AG04450 (cell line): Measurements from ENCODE around the gene PLCH2. TPM values are rescaled to one million over a fixed set of nuclear protein-coding genes. Genes with fewer than 3 reads are reported as not detected.

ENCODE experiments used
- CTCF ChIA-PET: fragments of 300-600, 350-600 bp; formaldehyde crosslinking; extraction: SDS; loops from one replicate; lab custom pipeline; 2022; ENCODE audit warnings: antibody characterized with exemption, inconsistent platforms; lab: Charles Lee
- POLR2A ChIA-PET: fragments of 350-600 bp; formaldehyde crosslinking; extraction: SDS; loops from one replicate; lab custom pipeline; 2021; ENCODE audit warnings: antibody characterized with exemption, inconsistent platforms; lab: Yijun Ruan, JAX
- DNase-seq: peaks from one replicate; pipeline ENCODE4 v3.0.0-alpha.2; 2011; ENCODE audit warnings: low read depth, low spot score
- H3K27ac ChIP-seq: one replicate; pipeline ENCODE4 v1.5.1; 2012; ENCODE audit warnings: low read depth, low read length, control low read depth
- H3K27me3 ChIP-seq: one replicate; pipeline ENCODE4 v1.6.0; 2012; ENCODE audit warnings: low read length; ENCODE audit not compliant: control insufficient read depth, insufficient read depth
- H3K4me3 ChIP-seq: 2 replicates; pipeline ENCODE4 v1.5.1; 2011; ENCODE audit warnings: mild to moderate bottlenecking, low read depth, low read length, control low read depth
- H3K9me3 ChIP-seq: 2 replicates; pipeline ENCODE4 v1.5.1; 2012; ENCODE audit warnings: low read length; ENCODE audit not compliant: control insufficient read depth, insufficient read depth
- CTCF ChIP-seq: IDR thresholded peaks from 2 replicates; pipeline ENCODE4 v1.5.1; 2011; ENCODE audit warnings: low read depth, low read length, control low read depth, inconsistent platforms
- polyA plus RNA-seq: library from polyadenylated mRNA; depleted of rRNA; stranded (reverse); fragments of >200 nt; gene quantifications from 2 replicates; pipeline ENCODE4 v1.2.3, GENCODE V29; 2011

The PLCH2 gene
- polyA plus RNA-seq, 1 experiment, result 0.06 TPM

- Histone ChIP-seq H3K27ac (peak within 1 kb of the TSS; percentile 39), H3K9me3 (no peaks in the 10 kb centered on the region; the same call in 1 of the 2 replicates), H3K4me3 (peak within 1 kb of the TSS; percentile 86), H3K27me3 (peaks cover 27% of the 10 kb centered on the region)
- TF ChIP-seq CTCF, result no peak
- DNase-seq, result peak; percentile 71
- POLR2A ChIA-PET, result interaction anchor here (0.6 to 1.5 kb wide), 8 partner anchors 9 to 321 kb away, joined by 3 to 7 read pairs (median 3); partner anchors contain the start of genes MORN1 and RER1
- CTCF ChIA-PET, result interaction anchor here (0.6 to 1.2 kb wide), 3 partner anchors 22 to 351 kb away, joined by 3 to 4 read pairs (median 3); no protein-coding TSS in a partner anchor
Observed at GRCh38 chr1:2525920-2526823, 50.1 kb downstream of the PLCH2 start, which contains the start of gene PANK4. PANK4 (minus strand) TSS chr1:2526596; CDS start chr1:2526587, 9 bp downstream.

- Histone ChIP-seq H3K9me3 (no peaks in the 10 kb centered on the region; the same call in 1 of the 2 replicates), H3K27me3 (peaks cover 35% of the 10 kb centered on the region), H3K4me3 (peak overlapping the region; percentile 47), H3K27ac (no peak overlapping the region)
- POLR2A ChIA-PET, result interaction anchor here (1.5 kb wide), 1 partner anchor 19 kb away, joined by 6 read pairs; no protein-coding TSS in a partner anchor
- no peak for DNase-seq
- CTCF ChIA-PET, result interaction anchor here (1.0 kb wide), 1 partner anchor 352 kb away, joined by 4 read pairs; no protein-coding TSS in a partner anchor
- TF ChIP-seq CTCF, result no peak
Observed at GRCh38 chr1:2526824-2527555, 50.9 kb downstream of the PLCH2 start.

- no peak overlapping the region for H3K4me3 ChIP-seq
- H3K27me3 ChIP-seq, result peaks cover 35% of the 10 kb centered on the region
- POLR2A ChIA-PET, result no interaction called here
- CTCF ChIA-PET, result no interaction called here
- H3K27ac ChIP-seq, result no peak overlapping the region
- no peaks in the 10 kb centered on the region; the same call in 1 of the 2 replicates for H3K9me3 ChIP-seq
- DNase-seq, result no peak
- TF ChIP-seq CTCF, result no peak
Observed at GRCh38 chr1:2527556-2527860, 51.4 kb downstream of the PLCH2 start.

- peaks cover 35% of the 10 kb centered on the region for H3K27me3 ChIP-seq
- H3K27ac ChIP-seq, result no peak overlapping the region
- no peak for DNase-seq
- POLR2A ChIA-PET, result no interaction called here
- no peak for TF ChIP-seq CTCF
- no peak overlapping the region for H3K4me3 ChIP-seq
- no peaks in the 10 kb centered on the region; the same call in 1 of the 2 replicates for H3K9me3 ChIP-seq
- CTCF ChIA-PET, result no interaction called here
Observed at GRCh38 chr1:2528016-2528415, 51.9 kb downstream of the PLCH2 start.
